GM12878 (cell line): ENCODE data around the gene LYPD5. TPM values are rescaled to one million over a fixed set of nuclear protein-coding genes. Genes with fewer than 3 reads are reported as not detected.

Experiments
- CREM ChIP-seq: IDR thresholded peaks from 2 replicates; pipeline ENCODE4 v1.6.1; 2014; ENCODE audit warnings: antibody characterized with exemption, low read depth
- GABPA ChIP-seq: IDR thresholded peaks from 2 replicates; pipeline ENCODE4 v1.6.1; 2014; ENCODE audit warnings: antibody characterized with exemption, low read depth, mild to moderate bottlenecking, inconsistent platforms
- NRF1 ChIP-seq: conservative IDR thresholded peaks from 2 replicates; pipeline ENCODE4 v1.6.1; 2011; ENCODE audit warnings: mild to moderate bottlenecking, low read depth, low read length, improper control_type of control experiment
- SMARCA5 ChIP-seq: fragments of 450-650 bp; IDR thresholded peaks from 2 replicates; pipeline ENCODE4 v1.6.1; 2017; ENCODE audit warnings: mild to moderate bottlenecking
- SRF ChIP-seq, 2 experiments: IDR thresholded peaks; 2 replicates each; pipeline ENCODE4 v1.6.1; 2011; ENCODE audit warnings: low read depth in 2 of 2, low read length in 2 of 2, mild to moderate bottlenecking in 1 of 2, moderate library complexity in 1 of 2
- TARDBP ChIP-seq: IDR thresholded peaks from 2 replicates; pipeline ENCODE4 v1.6.1; 2016; ENCODE audit warnings: borderline replicate concordance
- ZNF384 ChIP-seq: IDR thresholded peaks from 2 replicates; pipeline ENCODE4 v1.6.1; 2012; ENCODE audit warnings: low read depth, mild to moderate bottlenecking, low read length, improper control_type of control experiment, borderline replicate concordance
- polyA plus RNA-seq, 11 experiments: library from polyadenylated mRNA; depleted of rRNA in 4 of 11; unstranded in 6 of 11; stranded (reverse) in 5 of 11; fragments of >200 nt; fragmentation: Nextera tagmentation in 4 of 11; fragmentation: Illumina TruSeq in 1 of 11; extraction: Ambion mirVana in 4 of 11; extraction: Trizol in 1 of 11; gene quantifications; 1 replicate in 1 of 11; 2 replicates in 10 of 11; pipeline versions ENCODE4 v1.2.1 to v1.2.3, GENCODE V29; 2011 to 2016; ENCODE audit warnings: inconsistent platforms in 2 of 11, missing spikeins in 2 of 11, low read depth in 1 of 11
- total RNA-seq, 4 experiments: library from RNA; depleted of rRNA in 3 of 4; stranded (reverse); fragments of >200 nt in 3 of 4; fragmentation: Illumina TruSeq in 1 of 4; extraction: Trizol in 1 of 4; gene quantifications; 2 replicates each; pipeline versions ENCODE4 v1.2.1 to v1.2.3, GENCODE V29; 2013 to 2021
- TF ChIP-seq, protein P1 (sequence below): fragments of 450-650 bp; IDR thresholded peaks from 2 replicates; pipeline ENCODE4 v1.6.1; 2014; ENCODE audit warnings: mild to moderate bottlenecking
- TF ChIP-seq, protein P2 (sequence below): IDR thresholded peaks from 2 replicates; pipeline ENCODE4 v1.6.1; 2012; ENCODE audit warnings: improper control_type of control experiment, low read depth, low read length; ENCODE audit not compliant: insufficient replicate concordance
- TF ChIP-seq, protein P3 (sequence below): IDR thresholded peaks from 2 replicates; pipeline ENCODE4 v1.6.1; 2011; ENCODE audit warnings: mild to moderate bottlenecking, low read depth, low read length, moderate library complexity; ENCODE audit not compliant: insufficient replicate concordance
- TF ChIP-seq, protein P4 (sequence below): IDR thresholded peaks from 2 replicates; pipeline ENCODE4 v1.6.1; 2012; ENCODE audit warnings: low read depth, low read length, improper control_type of control experiment

LYPD5 gene
- total and polyA plus RNA-seq, 10 of the 15 experiments (the other 5 are each of a cell fraction or from before 2014, with no cell fraction given) = 0.04 to 2.2 (median 0.69) TPM; not detected in 1

DNA sequence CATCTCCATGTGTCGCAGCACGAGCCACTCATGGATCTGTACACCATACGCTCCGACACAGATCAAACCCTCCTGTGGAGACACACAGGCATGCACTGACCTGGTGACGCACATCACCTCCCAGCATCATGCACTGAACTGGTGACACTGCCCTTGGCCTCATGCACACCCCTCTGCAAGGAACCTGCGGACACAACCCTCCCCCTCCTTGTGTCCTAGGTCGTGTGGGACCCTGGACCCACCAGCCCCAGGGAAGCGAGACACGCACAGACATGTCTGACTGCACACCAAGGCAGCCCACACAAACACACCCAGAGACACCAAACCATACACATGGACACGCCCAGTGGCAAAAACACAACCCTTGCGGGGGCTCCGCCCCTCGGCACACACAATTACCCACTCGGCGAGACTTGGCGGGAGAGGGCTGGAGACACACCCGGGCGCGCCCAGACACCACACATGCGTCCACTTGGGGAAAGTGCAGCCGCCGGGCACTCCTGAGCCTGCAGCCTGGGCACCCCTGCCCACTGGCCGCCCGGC, 19.5 kb downstream of the LYPD5 start (continued):
- TF ChIP-seq SRF (IDR thresholded peaks at IDR 0.05; ENCODE audit: low read depth in 2 of 2, low read length in 2 of 2) (no peak), SMARCA5 (no peak), GABPA (no peak), ZNF384 (no peak), NRF1 (no peak), TARDBP (no peak), CREM (peak; percentile 37)
- TF ChIP-seq, protein P1, sequence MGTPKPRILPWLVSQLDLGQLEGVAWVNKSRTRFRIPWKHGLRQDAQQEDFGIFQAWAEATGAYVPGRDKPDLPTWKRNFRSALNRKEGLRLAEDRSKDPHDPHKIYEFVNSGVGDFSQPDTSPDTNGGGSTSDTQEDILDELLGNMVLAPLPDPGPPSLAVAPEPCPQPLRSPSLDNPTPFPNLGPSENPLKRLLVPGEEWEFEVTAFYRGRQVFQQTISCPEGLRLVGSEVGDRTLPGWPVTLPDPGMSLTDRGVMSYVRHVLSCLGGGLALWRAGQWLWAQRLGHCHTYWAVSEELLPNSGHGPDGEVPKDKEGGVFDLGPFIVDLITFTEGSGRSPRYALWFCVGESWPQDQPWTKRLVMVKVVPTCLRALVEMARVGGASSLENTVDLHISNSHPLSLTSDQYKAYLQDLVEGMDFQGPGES = no peak
- TF ChIP-seq, protein P2, sequence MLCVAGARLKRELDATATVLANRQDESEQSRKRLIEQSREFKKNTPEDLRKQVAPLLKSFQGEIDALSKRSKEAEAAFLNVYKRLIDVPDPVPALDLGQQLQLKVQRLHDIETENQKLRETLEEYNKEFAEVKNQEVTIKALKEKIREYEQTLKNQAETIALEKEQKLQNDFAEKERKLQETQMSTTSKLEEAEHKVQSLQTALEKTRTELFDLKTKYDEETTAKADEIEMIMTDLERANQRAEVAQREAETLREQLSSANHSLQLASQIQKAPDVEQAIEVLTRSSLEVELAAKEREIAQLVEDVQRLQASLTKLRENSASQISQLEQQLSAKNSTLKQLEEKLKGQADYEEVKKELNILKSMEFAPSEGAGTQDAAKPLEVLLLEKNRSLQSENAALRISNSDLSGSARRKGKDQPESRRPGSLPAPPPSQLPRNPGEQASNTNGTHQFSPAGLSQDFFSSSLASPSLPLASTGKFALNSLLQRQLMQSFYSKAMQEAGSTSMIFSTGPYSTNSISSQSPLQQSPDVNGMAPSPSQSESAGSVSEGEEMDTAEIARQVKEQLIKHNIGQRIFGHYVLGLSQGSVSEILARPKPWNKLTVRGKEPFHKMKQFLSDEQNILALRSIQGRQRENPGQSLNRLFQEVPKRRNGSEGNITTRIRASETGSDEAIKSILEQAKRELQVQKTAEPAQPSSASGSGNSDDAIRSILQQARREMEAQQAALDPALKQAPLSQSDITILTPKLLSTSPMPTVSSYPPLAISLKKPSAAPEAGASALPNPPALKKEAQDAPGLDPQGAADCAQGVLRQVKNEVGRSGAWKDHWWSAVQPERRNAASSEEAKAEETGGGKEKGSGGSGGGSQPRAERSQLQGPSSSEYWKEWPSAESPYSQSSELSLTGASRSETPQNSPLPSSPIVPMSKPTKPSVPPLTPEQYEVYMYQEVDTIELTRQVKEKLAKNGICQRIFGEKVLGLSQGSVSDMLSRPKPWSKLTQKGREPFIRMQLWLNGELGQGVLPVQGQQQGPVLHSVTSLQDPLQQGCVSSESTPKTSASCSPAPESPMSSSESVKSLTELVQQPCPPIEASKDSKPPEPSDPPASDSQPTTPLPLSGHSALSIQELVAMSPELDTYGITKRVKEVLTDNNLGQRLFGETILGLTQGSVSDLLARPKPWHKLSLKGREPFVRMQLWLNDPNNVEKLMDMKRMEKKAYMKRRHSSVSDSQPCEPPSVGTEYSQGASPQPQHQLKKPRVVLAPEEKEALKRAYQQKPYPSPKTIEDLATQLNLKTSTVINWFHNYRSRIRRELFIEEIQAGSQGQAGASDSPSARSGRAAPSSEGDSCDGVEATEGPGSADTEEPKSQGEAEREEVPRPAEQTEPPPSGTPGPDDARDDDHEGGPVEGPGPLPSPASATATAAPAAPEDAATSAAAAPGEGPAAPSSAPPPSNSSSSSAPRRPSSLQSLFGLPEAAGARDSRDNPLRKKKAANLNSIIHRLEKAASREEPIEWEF = no peak
- TF ChIP-seq, protein P3, sequence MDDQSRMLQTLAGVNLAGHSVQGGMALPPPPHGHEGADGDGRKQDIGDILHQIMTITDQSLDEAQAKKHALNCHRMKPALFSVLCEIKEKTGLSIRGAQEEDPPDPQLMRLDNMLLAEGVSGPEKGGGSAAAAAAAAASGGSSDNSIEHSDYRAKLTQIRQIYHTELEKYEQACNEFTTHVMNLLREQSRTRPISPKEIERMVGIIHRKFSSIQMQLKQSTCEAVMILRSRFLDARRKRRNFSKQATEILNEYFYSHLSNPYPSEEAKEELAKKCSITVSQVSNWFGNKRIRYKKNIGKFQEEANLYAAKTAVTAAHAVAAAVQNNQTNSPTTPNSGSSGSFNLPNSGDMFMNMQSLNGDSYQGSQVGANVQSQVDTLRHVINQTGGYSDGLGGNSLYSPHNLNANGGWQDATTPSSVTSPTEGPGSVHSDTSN = no peak
- TF ChIP-seq, protein P4, sequence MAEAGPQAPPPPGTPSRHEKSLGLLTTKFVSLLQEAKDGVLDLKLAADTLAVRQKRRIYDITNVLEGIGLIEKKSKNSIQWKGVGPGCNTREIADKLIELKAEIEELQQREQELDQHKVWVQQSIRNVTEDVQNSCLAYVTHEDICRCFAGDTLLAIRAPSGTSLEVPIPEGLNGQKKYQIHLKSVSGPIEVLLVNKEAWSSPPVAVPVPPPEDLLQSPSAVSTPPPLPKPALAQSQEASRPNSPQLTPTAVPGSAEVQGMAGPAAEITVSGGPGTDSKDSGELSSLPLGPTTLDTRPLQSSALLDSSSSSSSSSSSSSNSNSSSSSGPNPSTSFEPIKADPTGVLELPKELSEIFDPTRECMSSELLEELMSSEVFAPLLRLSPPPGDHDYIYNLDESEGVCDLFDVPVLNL = no peak
